HepG2 (cell line): ENCODE data around the gene SIRT7. TPM values are rescaled to one million over a fixed set of nuclear protein-coding genes. Genes with fewer than 3 reads are reported as not detected.

Experiments
- ARID2 ChIP-seq: sonication (generic); formaldehyde crosslinking; IDR thresholded peaks from 2 replicates; pipeline ENCODE4 v1.8.1; 2022; ENCODE audit warnings: mild to moderate bottlenecking, missing genetic modification reagents, borderline replicate concordance
- CCAR2 ChIP-seq: fragments of 200-400 bp; formaldehyde crosslinking; optimal IDR thresholded peaks from 2 replicates; pipeline ENCODE3; 2018; ENCODE audit warnings: low read depth, mild to moderate bottlenecking, low read length, moderate library complexity
- HDAC6 ChIP-seq: fragments of 200-600 bp; sonication (generic); IDR thresholded peaks from 2 replicates; pipeline ENCODE4 v1.7.0; 2017; ENCODE audit warnings: mild to moderate bottlenecking, antibody characterized with exemption, low read length, low read depth
- HOXA5 ChIP-seq: sonication (generic); formaldehyde crosslinking; IDR thresholded peaks from 2 replicates; pipeline ENCODE4 v1.4.0; 2020; ENCODE audit warnings: missing genetic modification reagents
- LBX2 ChIP-seq: sonication (generic); formaldehyde crosslinking; IDR thresholded peaks from 2 replicates; pipeline ENCODE4 v1.5.0; 2020; ENCODE audit warnings: missing genetic modification reagents, mild to moderate bottlenecking, borderline replicate concordance
- MIER2 ChIP-seq: IDR thresholded peaks from 2 replicates; pipeline ENCODE4 v1.6.1; 2016; ENCODE audit warnings: missing biosample characterization, missing genetic modification reagents
- MTA1 ChIP-seq: sonication (generic); formaldehyde crosslinking; IDR thresholded peaks from 2 replicates; pipeline ENCODE4 v1.4.0; 2020; ENCODE audit warnings: missing genetic modification reagents, mild to moderate bottlenecking, borderline replicate concordance
- NFIB ChIP-seq: sonication (generic); formaldehyde crosslinking; IDR thresholded peaks from 2 replicates; pipeline ENCODE4 v1.9.0; 2021; ENCODE audit warnings: missing genetic modification reagents, mild to moderate bottlenecking, borderline replicate concordance
- NR2F1 ChIP-seq, 2 experiments: fragments of 450-650 bp in 1 of 2; formaldehyde crosslinking in 1 of 2; IDR thresholded peaks; 2 replicates each; pipeline versions ENCODE4 v1.5.0 to v1.6.1; 2016 to 2020; ENCODE audit warnings: mild to moderate bottlenecking in 1 of 2, missing compliant biosample characterization in 1 of 2, missing genetic modification reagents in 1 of 2, moderate library complexity in 1 of 2
- PHF8 ChIP-seq: sonication (generic); formaldehyde crosslinking; IDR thresholded peaks from 2 replicates; pipeline ENCODE4 v1.5.0; 2020; ENCODE audit warnings: missing genetic modification reagents
- PPARG ChIP-seq: conservative IDR thresholded peaks from 2 replicates; pipeline ENCODE4 v1.6.1; 2016; ENCODE audit warnings: missing biosample characterization, missing genetic modification reagents
- RBFOX2 ChIP-seq: fragments of 200-400 bp; formaldehyde crosslinking; IDR thresholded peaks from 2 replicates; pipeline ENCODE4 v1.6.1; 2017; ENCODE audit warnings: low read depth, mild to moderate bottlenecking, low read length
- RBM22 ChIP-seq: fragments of 200-400 bp; formaldehyde crosslinking; optimal IDR thresholded peaks from 2 replicates; pipeline ENCODE3; 2017; ENCODE audit warnings: mild to moderate bottlenecking, low read length, moderate library complexity
- SMC3 ChIP-seq: IDR thresholded peaks from 2 replicates; pipeline ENCODE4 v1.6.1; 2011; ENCODE audit warnings: low read length, improper control_type of control experiment
- TAF15 ChIP-seq: fragments of 200-400 bp; formaldehyde crosslinking; IDR thresholded peaks from one replicate; pipeline ENCODE4 v1.6.1; 2018; ENCODE audit warnings: mild to moderate bottlenecking, low read depth, low read length; ENCODE audit not compliant: poor library complexity, severe bottlenecking
- THAP7 ChIP-seq: sonication (generic); formaldehyde crosslinking; IDR thresholded peaks from 2 replicates; pipeline ENCODE4 v1.8.1; 2023; ENCODE audit warnings: mild to moderate bottlenecking, missing genetic modification reagents
- TOPORS ChIP-seq: sonication (generic); formaldehyde crosslinking; IDR thresholded peaks from 2 replicates; pipeline ENCODE4 v1.8.0; 2023; ENCODE audit warnings: mild to moderate bottlenecking, missing genetic modification reagents
- ZNF317 ChIP-seq: sonication (generic); formaldehyde crosslinking; IDR thresholded peaks from 2 replicates; pipeline ENCODE4 v1.5.0; 2020; ENCODE audit warnings: mild to moderate bottlenecking, missing genetic modification reagents
- ZNF780A ChIP-seq: sonication (generic); formaldehyde crosslinking; IDR thresholded peaks from 2 replicates; pipeline ENCODE4 v1.8.0; 2022; ENCODE audit warnings: mild to moderate bottlenecking, missing genetic modification reagents, moderate library complexity
- polyA plus RNA-seq, 8 experiments: library from polyadenylated mRNA; depleted of rRNA in 3 of 8; stranded (reverse) in 7 of 8; unstranded in 1 of 8; fragments of >200 nt; fragmentation: Illumina TruSeq in 4 of 8; extraction: Trizol in 4 of 8; gene quantifications; 2 replicates each; pipeline versions ENCODE4 v1.2.1 to v1.2.3, GENCODE V29; 2011 to 2016; ENCODE audit warnings: low read depth in 4 of 8, missing spikeins in 1 of 8, mixed read lengths in 1 of 8; ENCODE audit not compliant: insufficient read depth in 1 of 8
- total RNA-seq, 5 experiments: library from RNA; depleted of rRNA; stranded (reverse); fragments of >200 nt; fragmentation: Illumina TruSeq; extraction: Trizol; gene quantifications; 2 replicates each; pipeline ENCODE4 v1.2.3, GENCODE V29; 2016; ENCODE audit warnings: low read depth in 1 of 5
- TF ChIP-seq, protein P1 (sequence below): sonication (generic); formaldehyde crosslinking; IDR thresholded peaks from 2 replicates; pipeline ENCODE4 v1.4.0; 2020; ENCODE audit warnings: missing genetic modification reagents, borderline replicate concordance
- TF ChIP-seq, protein P2 (sequence below): sonication (generic); formaldehyde crosslinking; IDR thresholded peaks from 2 replicates; pipeline ENCODE4 v1.8.0; 2022; ENCODE audit warnings: missing genetic modification reagents, mild to moderate bottlenecking, inconsistent platforms, borderline replicate concordance
- TF ChIP-seq, protein P3 (sequence below): sonication (generic); formaldehyde crosslinking; IDR thresholded peaks from 2 replicates; pipeline ENCODE4 v1.4.0; 2020; ENCODE audit warnings: missing genetic modification reagents

SIRT7 gene
- total and polyA plus RNA-seq, 2 of the 13 experiments (the other 11 are each of a cell fraction or from before 2014, with no cell fraction given), result 8.3 to 24.8 TPM

- TF ChIP-seq PHF8 (CRISPR knock-in tag) (peak; percentile 44; the same call in 1 of the 2 replicates), NR2F1 (CRISPR knock-in tag; IDR thresholded peaks at IDR 0.05) (no peak; a peak in 1 of 4 replicates), PPARG (CRISPR knock-in tag) (no peak), NFIB (CRISPR knock-in tag) (no peak), HOXA5 (CRISPR knock-in tag) (no peak), ZNF317 (CRISPR knock-in tag) (no peak), CCAR2 (no peak), HDAC6 (no peak), THAP7 (CRISPR knock-in tag) (no peak), TOPORS (CRISPR knock-in tag) (no peak), MIER2 (CRISPR knock-in tag) (no peak), ZNF780A (CRISPR knock-in tag) (no peak), MTA1 (CRISPR knock-in tag) (peak; percentile 76; the same call in 1 of the 2 replicates), RBM22 (no peak), TAF15 (no peak), ARID2 (CRISPR knock-in tag) (no peak), SMC3 (no peak), RBFOX2 (no peak), LBX2 (CRISPR knock-in tag) (no peak)
- TF ChIP-seq, protein P1, sequence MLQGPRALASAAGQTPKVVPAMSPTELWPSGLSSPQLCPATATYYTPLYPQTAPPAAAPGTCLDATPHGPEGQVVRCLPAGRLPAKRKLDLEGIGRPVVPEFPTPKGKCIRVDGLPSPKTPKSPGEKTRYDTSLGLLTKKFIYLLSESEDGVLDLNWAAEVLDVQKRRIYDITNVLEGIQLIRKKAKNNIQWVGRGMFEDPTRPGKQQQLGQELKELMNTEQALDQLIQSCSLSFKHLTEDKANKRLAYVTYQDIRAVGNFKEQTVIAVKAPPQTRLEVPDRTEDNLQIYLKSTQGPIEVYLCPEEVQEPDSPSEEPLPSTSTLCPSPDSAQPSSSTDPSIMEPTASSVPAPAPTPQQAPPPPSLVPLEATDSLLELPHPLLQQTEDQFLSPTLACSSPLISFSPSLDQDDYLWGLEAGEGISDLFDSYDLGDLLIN, result 0 out of 2 replicates have a peak, but pooled peaks have one; percentile 49
- TF ChIP-seq, protein P2, sequence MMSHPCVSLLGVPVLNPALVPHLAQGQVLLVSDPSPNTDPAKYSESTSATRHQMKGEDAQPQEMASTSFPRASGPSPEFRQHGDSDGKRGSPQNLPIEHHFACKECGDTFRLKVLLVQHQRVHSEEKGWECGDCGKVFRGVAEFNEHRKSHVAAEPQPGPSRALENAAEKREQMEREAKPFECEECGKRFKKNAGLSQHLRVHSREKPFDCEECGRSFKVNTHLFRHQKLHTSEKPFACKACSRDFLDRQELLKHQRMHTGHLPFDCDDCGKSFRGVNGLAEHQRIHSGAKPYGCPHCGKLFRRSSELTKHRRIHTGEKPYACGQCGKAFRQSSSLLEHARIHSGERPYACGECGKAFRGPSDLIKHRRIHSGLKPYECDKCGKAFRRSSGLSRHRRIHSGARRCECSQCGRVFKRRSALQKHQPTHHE, result no peak
- TF ChIP-seq, protein P3, sequence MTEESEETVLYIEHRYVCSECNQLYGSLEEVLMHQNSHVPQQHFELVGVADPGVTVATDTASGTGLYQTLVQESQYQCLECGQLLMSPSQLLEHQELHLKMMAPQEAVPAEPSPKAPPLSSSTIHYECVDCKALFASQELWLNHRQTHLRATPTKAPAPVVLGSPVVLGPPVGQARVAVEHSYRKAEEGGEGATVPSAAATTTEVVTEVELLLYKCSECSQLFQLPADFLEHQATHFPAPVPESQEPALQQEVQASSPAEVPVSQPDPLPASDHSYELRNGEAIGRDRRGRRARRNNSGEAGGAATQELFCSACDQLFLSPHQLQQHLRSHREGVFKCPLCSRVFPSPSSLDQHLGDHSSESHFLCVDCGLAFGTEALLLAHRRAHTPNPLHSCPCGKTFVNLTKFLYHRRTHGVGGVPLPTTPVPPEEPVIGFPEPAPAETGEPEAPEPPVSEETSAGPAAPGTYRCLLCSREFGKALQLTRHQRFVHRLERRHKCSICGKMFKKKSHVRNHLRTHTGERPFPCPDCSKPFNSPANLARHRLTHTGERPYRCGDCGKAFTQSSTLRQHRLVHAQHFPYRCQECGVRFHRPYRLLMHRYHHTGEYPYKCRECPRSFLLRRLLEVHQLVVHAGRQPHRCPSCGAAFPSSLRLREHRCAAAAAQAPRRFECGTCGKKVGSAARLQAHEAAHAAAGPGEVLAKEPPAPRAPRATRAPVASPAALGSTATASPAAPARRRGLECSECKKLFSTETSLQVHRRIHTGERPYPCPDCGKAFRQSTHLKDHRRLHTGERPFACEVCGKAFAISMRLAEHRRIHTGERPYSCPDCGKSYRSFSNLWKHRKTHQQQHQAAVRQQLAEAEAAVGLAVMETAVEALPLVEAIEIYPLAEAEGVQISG (CRISPR knock-in tag), result 0 out of 2 replicates have a peak, but pooled peaks have one; percentile 9
Observed at GRCh38 chr17:81924557-81925532, 6.9 kb upstream of the SIRT7 start (continued).
